T47D (cell line): ENCODE measurements around the gene COL7A1.
A peak's percentile ranks its signal among the peaks of the same experiment; 100 is the strongest.

Experiments
- DNase-seq, 2 experiments: peaks; one replicate each; pipeline versions ENCODE4 v3.0.0 to v3.0.0-alpha.2; 2011 to 2012; ENCODE audit warnings: low read depth in 1 of 2, low spot score in 1 of 2
- JUND ChIP-seq: IDR thresholded peaks from 2 replicates; pipeline ENCODE4 v1.6.1; 2012; ENCODE audit warnings: low read depth
- in situ Hi-C: cut with HindIII; loops from 2 replicates; pipeline ENCODE4 v1.10.0; 2016; ENCODE audit warnings: low sequenced_read_pairs, low pct_unique_long_range_greater_than_20kb

Gene COL7A1

GRCh38 chr3:48563382-48563918, 31.7 kb downstream of the COL7A1 start, which contains the start of gene UCN2:
Gene UCN2, minus strand, starts transcription at chr3:48563781. Its CDS starts 657 bp downstream, at chr3:48563124.
- peak in 1 of 2 experiments; percentile 10 for DNase-seq
- in situ Hi-C loops, result no loop called here
- TF ChIP-seq JUND, result no peak

GRCh38 chr3:48562367-48563095, 32.6 kb downstream of the COL7A1 start:
- in situ Hi-C loops, result no loop called here
- DNase-seq, result no peak
- no peak for TF ChIP-seq JUND

GRCh38 chr3:48561045-48561736, 33.9 kb downstream of the COL7A1 start:
- no peak for DNase-seq
- in situ Hi-C loops, result no loop called here
- TF ChIP-seq JUND, result no peak

- DNase-seq, result no peak
- TF ChIP-seq JUND, result no peak
- in situ Hi-C loops, result no loop called here
Measured at GRCh38 chr3:48560648-48561018, 34.5 kb downstream of the COL7A1 start.

- DNase-seq, result no peak
- TF ChIP-seq JUND, result no peak
- in situ Hi-C loops, result no loop called here
Measured at GRCh38 chr3:48558493-48559134, 36.5 kb downstream of the COL7A1 start.

GRCh38 chr3:48556796-48557626, 38.1 kb downstream of the COL7A1 start, which contains the start of gene PFKFB4:
Gene PFKFB4, minus strand, starts transcription at chr3:48556803. Its CDS starts 26 bp downstream, at chr3:48556777.
- in situ Hi-C loops, result no loop called here
- no peak for TF ChIP-seq JUND
- peak; percentile 87 to 98 for DNase-seq

- DNase-seq, result no peak
- no peak for TF ChIP-seq JUND
- in situ Hi-C loops, result no loop called here
Measured at GRCh38 chr3:48555949-48556795, 39.0 kb downstream of the COL7A1 start.

- DNase-seq, result no peak
- in situ Hi-C loops, result no loop called here
- TF ChIP-seq JUND, result no peak
Measured at GRCh38 chr3:48555231-48555948, 39.7 kb downstream of the COL7A1 start.

- no peak for DNase-seq
- in situ Hi-C loops, result no loop called here
- TF ChIP-seq JUND, result no peak
Measured at GRCh38 chr3:48553886-48554845, 41.0 kb downstream of the COL7A1 start.

GRCh38 chr3:48553361-48553760, 41.8 kb downstream of the COL7A1 start:
- no peak for DNase-seq
- no peak for TF ChIP-seq JUND
- in situ Hi-C loops, result no loop called here
